ENCODE results near the gene IL1B. TPM values are rescaled to one million over a fixed set of nuclear protein-coding genes. Genes with fewer than 3 reads are reported as not detected.

The IL1B gene
- polyA plus RNA-seq, 1 of the 3 experiments (the other 2 are of a cell fraction): 0.25 TPM

DNA sequence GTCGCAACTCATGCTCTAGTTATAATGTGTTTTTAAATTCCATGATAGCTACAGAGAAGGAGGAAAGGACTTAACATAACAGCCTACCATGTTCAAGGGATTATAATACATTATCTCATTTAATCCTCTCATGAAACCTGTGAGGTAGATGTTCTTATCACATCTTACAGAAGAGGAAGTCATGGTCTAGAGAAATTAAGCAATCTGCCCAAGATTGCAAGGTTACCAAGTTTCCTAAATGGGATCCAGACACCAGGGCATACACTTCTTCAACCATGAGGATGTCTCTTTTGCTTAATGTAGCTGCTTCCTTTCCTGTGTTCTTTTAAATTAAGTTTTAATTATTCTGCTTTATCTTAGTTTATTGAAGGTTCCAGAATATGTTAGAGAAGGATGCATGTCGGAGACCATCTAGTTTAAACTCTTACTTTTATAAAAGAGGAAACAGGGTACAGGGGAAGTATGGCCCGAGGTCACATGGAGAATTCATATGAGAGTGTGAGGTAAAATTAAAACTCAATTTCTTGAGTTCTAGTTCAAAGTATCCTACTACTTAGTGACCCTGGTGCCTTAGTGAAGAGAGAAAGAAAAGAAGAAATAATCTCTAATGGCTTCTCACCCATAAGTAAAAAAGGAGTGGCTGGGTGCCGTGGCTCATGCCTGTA lies 48.7 kb downstream of the IL1B start:
- H3K4me2 ChIP-seq: no peak overlapping the region

GRCh38 chr2:112787294-112787693 lies 49.3 kb downstream of the IL1B start:
- no peak for DNase-seq
- Histone ChIP-seq H3F3A (replicated peaks; ENCODE audit: insufficient read depth) (no peaks in the 10 kb centered on the region), H3K9me2 (no peaks in the 10 kb centered on the region), H3K9me3 (no peaks in the 10 kb centered on the region), H3K9ac (no peak overlapping the region), H3K4me2 (no peak overlapping the region), H3K27me3 (ENCODE audit: insufficient read depth) (no peaks in the 10 kb centered on the region), H3K27ac (ENCODE audit: low read depth in 2 of 2, low read length in 1 of 2) (no peak overlapping the region), H3K4me3 (ENCODE audit: low read depth in 2 of 2, low read length in 1 of 2) (no peak overlapping the region), H3K36me3 (replicated peaks in 1 of 2; ENCODE audit: control insufficient read depth in 1 of 2, insufficient read depth in 2 of 2, low read length in 1 of 2) (no peaks in the 10 kb centered on the region), H3K79me2 (ENCODE audit: insufficient read depth) (no peaks in the 10 kb centered on the region), H2AFZ (ENCODE audit: low read depth) (no peak overlapping the region), H3K4me1 (ENCODE audit: control insufficient read depth in 1 of 2, insufficient read depth in 2 of 2, low read depth in 1 of 2, low read length in 1 of 2) (no peaks in the 10 kb centered on the region), H4K20me1 (ENCODE audit: insufficient read depth) (no peaks in the 10 kb centered on the region)
- TF ChIP-seq EZH2phosphoT487 (IDR thresholded peaks at IDR 0.05; ENCODE audit: borderline replicate concordance, low read depth) (no peak), MXI1 (IDR thresholded peaks at IDR 0.05; ENCODE audit: low read depth, low read length) (no peak), POLR2AphosphoS5 (IDR thresholded peaks at IDR 0.05; ENCODE audit: low read depth, low read length) (no peak)
- ChIA-PET CTCF (no interaction called here), POLR2A (no interaction called here)
- 54% methylated on average over 3 of the region's 3 CpGs for WGBS (ENCODE audit: low lambda C conversion rate)

More for the DNA sequence above, 48.7 kb downstream of the IL1B start:
- CTCF ChIA-PET: no interaction called here
- no peaks in the 10 kb centered on the region for H3K36me3 ChIP-seq (replicated peaks in 1 of 2; ENCODE audit: control insufficient read depth in 1 of 2, insufficient read depth in 2 of 2, low read length in 1 of 2)
- H3K9me3 ChIP-seq: no peaks in the 10 kb centered on the region
- TF ChIP-seq ELF1 (IDR thresholded peaks at IDR 0.05) (no peak), TCF12 (IDR thresholded peaks at IDR 0.05) (no peak), RAD21 (IDR thresholded peaks at IDR 0.05; ENCODE audit: low read length) (no peak), CHD2 (IDR thresholded peaks at IDR 0.05; ENCODE audit: low read length, partially characterized antibody) (no peak), YY1 (IDR thresholded peaks at IDR 0.05; ENCODE audit: low read depth) (no peak), TAF1 (IDR thresholded peaks at IDR 0.05; ENCODE audit: borderline replicate concordance, low read depth, low read length) (no peak), FOSL2 (IDR thresholded peaks at IDR 0.05; ENCODE audit: borderline replicate concordance, low read depth) (no peak), NFIC (IDR thresholded peaks at IDR 0.05; ENCODE audit: borderline replicate concordance) (no peak)
- TF ChIP-seq, protein P1, sequence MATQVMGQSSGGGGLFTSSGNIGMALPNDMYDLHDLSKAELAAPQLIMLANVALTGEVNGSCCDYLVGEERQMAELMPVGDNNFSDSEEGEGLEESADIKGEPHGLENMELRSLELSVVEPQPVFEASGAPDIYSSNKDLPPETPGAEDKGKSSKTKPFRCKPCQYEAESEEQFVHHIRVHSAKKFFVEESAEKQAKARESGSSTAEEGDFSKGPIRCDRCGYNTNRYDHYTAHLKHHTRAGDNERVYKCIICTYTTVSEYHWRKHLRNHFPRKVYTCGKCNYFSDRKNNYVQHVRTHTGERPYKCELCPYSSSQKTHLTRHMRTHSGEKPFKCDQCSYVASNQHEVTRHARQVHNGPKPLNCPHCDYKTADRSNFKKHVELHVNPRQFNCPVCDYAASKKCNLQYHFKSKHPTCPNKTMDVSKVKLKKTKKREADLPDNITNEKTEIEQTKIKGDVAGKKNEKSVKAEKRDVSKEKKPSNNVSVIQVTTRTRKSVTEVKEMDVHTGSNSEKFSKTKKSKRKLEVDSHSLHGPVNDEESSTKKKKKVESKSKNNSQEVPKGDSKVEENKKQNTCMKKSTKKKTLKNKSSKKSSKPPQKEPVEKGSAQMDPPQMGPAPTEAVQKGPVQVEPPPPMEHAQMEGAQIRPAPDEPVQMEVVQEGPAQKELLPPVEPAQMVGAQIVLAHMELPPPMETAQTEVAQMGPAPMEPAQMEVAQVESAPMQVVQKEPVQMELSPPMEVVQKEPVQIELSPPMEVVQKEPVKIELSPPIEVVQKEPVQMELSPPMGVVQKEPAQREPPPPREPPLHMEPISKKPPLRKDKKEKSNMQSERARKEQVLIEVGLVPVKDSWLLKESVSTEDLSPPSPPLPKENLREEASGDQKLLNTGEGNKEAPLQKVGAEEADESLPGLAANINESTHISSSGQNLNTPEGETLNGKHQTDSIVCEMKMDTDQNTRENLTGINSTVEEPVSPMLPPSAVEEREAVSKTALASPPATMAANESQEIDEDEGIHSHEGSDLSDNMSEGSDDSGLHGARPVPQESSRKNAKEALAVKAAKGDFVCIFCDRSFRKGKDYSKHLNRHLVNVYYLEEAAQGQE (IDR thresholded peaks at IDR 0.05; ENCODE audit: low read depth, low read length): no peak
- H3K79me2 ChIP-seq (ENCODE audit: insufficient read depth): no peaks in the 10 kb centered on the region
- H4K20me1 ChIP-seq (ENCODE audit: insufficient read depth): no peaks in the 10 kb centered on the region
- POLR2A ChIA-PET: no interaction called here
- H3K4me3 ChIP-seq (ENCODE audit: low read depth in 2 of 2, low read length in 1 of 2): no peak overlapping the region
- no peak overlapping the region for H3K9ac ChIP-seq
- H3K9me2 ChIP-seq: no peaks in the 10 kb centered on the region
- 57% methylated on average over 4 of the region's 4 CpGs for WGBS (ENCODE audit: low lambda C conversion rate)
- no peaks in the 10 kb centered on the region for H3F3A ChIP-seq (replicated peaks; ENCODE audit: insufficient read depth)
- H2AFZ ChIP-seq (ENCODE audit: low read depth): no peak overlapping the region
- H3K27ac ChIP-seq (ENCODE audit: low read depth in 2 of 2, low read length in 1 of 2): no peak overlapping the region
- no peak for DNase-seq
- H3K4me1 ChIP-seq (ENCODE audit: control insufficient read depth in 1 of 2, insufficient read depth in 2 of 2, low read depth in 1 of 2, low read length in 1 of 2): no peaks in the 10 kb centered on the region
- H3K27me3 ChIP-seq (ENCODE audit: insufficient read depth): no peaks in the 10 kb centered on the region
